ENCODE measurements around the gene BAIAP2. TPM values are rescaled to one million over a fixed set of nuclear protein-coding genes. Genes with fewer than 3 reads are reported as not detected.

The BAIAP2 gene
- polyA plus RNA-seq, 1 donor from 2014 or later: 17.5 TPM

- Histone ChIP-seq H3K27ac (ENCODE audit: low read length) (no peak overlapping the region), H3K36me3 (ENCODE audit: insufficient read depth, low read length) (no peaks in the 10 kb centered on the region), H3K9ac (ENCODE audit: low read length) (no peak overlapping the region), H3K9me2 (ENCODE audit: insufficient read depth, low read length) (no peaks in the 10 kb centered on the region), H3F3A (ENCODE audit: insufficient read depth, low read length, poor library complexity, severe bottlenecking) (no peaks in the 10 kb centered on the region), H3K4me2 (ENCODE audit: low read length) (no peak overlapping the region), H3K27me3 (ENCODE audit: insufficient read depth, low read depth, low read length) (no peaks in the 10 kb centered on the region), H3K9me3 (ENCODE audit: low read length) (no peaks in the 10 kb centered on the region), H3K4me3 (ENCODE audit: low read length) (no peak overlapping the region), H4K20me1 (ENCODE audit: insufficient read depth) (no peaks in the 10 kb centered on the region), H2AFZ (ENCODE audit: low read depth, low read length) (no peak overlapping the region), H3K79me2 (replicated peaks; ENCODE audit: insufficient read depth, low read length) (no peaks in the 10 kb centered on the region)
- TF ChIP-seq POLR2AphosphoS5 (IDR thresholded peaks at IDR 0.05): no peak
These were observed 38.3 kb upstream of the BAIAP2 start for GRCh38 chr17:80996422-80997305.

GRCh38 chr17:80997424-80998117 is 37.4 kb upstream of the BAIAP2 start:
- H3K36me3 ChIP-seq (ENCODE audit: insufficient read depth, low read length): no peaks in the 10 kb centered on the region
- TF ChIP-seq SMC3 (conservative IDR thresholded peaks at IDR 0.05; ENCODE audit: poor library complexity): no peak
- TF ChIP-seq CTCF (IDR thresholded peaks at IDR 0.05; ENCODE audit: poor library complexity, severe bottlenecking): no peak
- no peak for TF ChIP-seq REST (IDR thresholded peaks at IDR 0.05; ENCODE audit: borderline replicate concordance)
- TF ChIP-seq MXI1 (conservative IDR thresholded peaks at IDR 0.05; ENCODE audit: poor library complexity, severe bottlenecking): no peak
- TF ChIP-seq EZH2 (IDR thresholded peaks at IDR 0.05; ENCODE audit: borderline replicate concordance, insufficient read depth, low read length, poor library complexity, severe bottlenecking): no peak
- no peak for TF ChIP-seq RAD21 (conservative IDR thresholded peaks at IDR 0.05)
- no peak for TF ChIP-seq EP300 (conservative IDR thresholded peaks at IDR 0.05; ENCODE audit: poor library complexity, severe bottlenecking)
- no peak for TF ChIP-seq POLR2AphosphoS5 (IDR thresholded peaks at IDR 0.05)
- no peak for TF ChIP-seq TAF1 (IDR thresholded peaks at IDR 0.05; ENCODE audit: low read depth)
- H3K9ac ChIP-seq (ENCODE audit: low read length): no peak overlapping the region
- no peaks in the 10 kb centered on the region for H3K79me2 ChIP-seq (replicated peaks; ENCODE audit: insufficient read depth, low read length)
- no peaks in the 10 kb centered on the region for H3K9me3 ChIP-seq (ENCODE audit: low read length)
- H3K27me3 ChIP-seq (ENCODE audit: insufficient read depth, low read depth, low read length): no peaks in the 10 kb centered on the region
- H3K9me2 ChIP-seq (ENCODE audit: insufficient read depth, low read length): no peaks in the 10 kb centered on the region
- H3K4me3 ChIP-seq (ENCODE audit: low read length): no peak overlapping the region
- H3F3A ChIP-seq (ENCODE audit: insufficient read depth, low read length, poor library complexity, severe bottlenecking): no peaks in the 10 kb centered on the region
- H2AFZ ChIP-seq (ENCODE audit: low read depth, low read length): no peak overlapping the region
- no peak overlapping the region for H3K4me2 ChIP-seq (ENCODE audit: low read length)
- H3K27ac ChIP-seq (ENCODE audit: low read length): no peak overlapping the region
- no peaks in the 10 kb centered on the region for H4K20me1 ChIP-seq (ENCODE audit: insufficient read depth)
